ENCODE results near the gene AQP11.
"Not testable (repeated sequence)": the region's sequence is repeated elsewhere in the genome, so short reads cannot be mapped to it uniquely, and the experiment has no call there.

Gene AQP11

GRCh38 chr11:77589521-77590193 is at the start of gene AQP11:
Gene AQP11 (plus strand): TSS chr11:77589953. CDS start chr11:77589993, 40 bp downstream.
- peak in 1 of 2 donors; percentile 25 for DNase-seq (ENCODE audit: low read depth in 2 of 2)

GRCh38 chr11:77542296-77542695 is 47.5 kb upstream of the AQP11 start:
- no peak for DNase-seq (ENCODE audit: low read depth in 2 of 2)

GRCh38 chr11:77547047-77547836 is 42.5 kb upstream of the AQP11 start:
- DNase-seq (ENCODE audit: low read depth in 2 of 2) = no peak

GRCh38 chr11:77547863-77548551 is 41.7 kb upstream of the AQP11 start:
- DNase-seq (ENCODE audit: low read depth in 2 of 2) = no peak

- DNase-seq (ENCODE audit: low read depth in 2 of 2) = no peak
Measured at GRCh38 chr11:77548552-77549445, 41.0 kb upstream of the AQP11 start.

GRCh38 chr11:77551426-77551825 is 38.3 kb upstream of the AQP11 start:
- not testable (repeated sequence) for DNase-seq (ENCODE audit: low read depth in 2 of 2)

GRCh38 chr11:77557553-77557952 is 32.2 kb upstream of the AQP11 start:
- no peak for DNase-seq (ENCODE audit: low read depth in 2 of 2)

GRCh38 chr11:77558380-77558779 is 31.4 kb upstream of the AQP11 start:
- DNase-seq (ENCODE audit: low read depth in 2 of 2) = no peak

- DNase-seq (ENCODE audit: low read depth in 2 of 2) = no peak
Measured at GRCh38 chr11:77559686-77560401, 29.9 kb upstream of the AQP11 start.

- DNase-seq (ENCODE audit: low read depth in 2 of 2) = no peak
Measured at GRCh38 chr11:77560605-77561004, 29.1 kb upstream of the AQP11 start.

- DNase-seq (ENCODE audit: low read depth in 2 of 2) = no peak
Measured at GRCh38 chr11:77561257-77561656, 28.5 kb upstream of the AQP11 start.

GRCh38 chr11:77568306-77568705 is 21.4 kb upstream of the AQP11 start:
- DNase-seq (ENCODE audit: low read depth in 2 of 2) = no peak

- no peak for DNase-seq (ENCODE audit: low read depth in 2 of 2)
Measured at GRCh38 chr11:77568916-77569675, 20.7 kb upstream of the AQP11 start.

- no peak for DNase-seq (ENCODE audit: low read depth in 2 of 2)
Measured at GRCh38 chr11:77569676-77570070, 20.1 kb upstream of the AQP11 start.

- DNase-seq (ENCODE audit: low read depth in 2 of 2) = not testable (repeated sequence)
Measured at GRCh38 chr11:77570896-77571295, 18.9 kb upstream of the AQP11 start.

- not testable (repeated sequence) for DNase-seq (ENCODE audit: low read depth in 2 of 2)
Measured at GRCh38 chr11:77575428-77575827, 14.3 kb upstream of the AQP11 start.

- DNase-seq (ENCODE audit: low read depth in 2 of 2) = no peak
Measured at GRCh38 chr11:77580712-77581337, 8.9 kb upstream of the AQP11 start.

- no peak for DNase-seq (ENCODE audit: low read depth in 2 of 2)
Measured at GRCh38 chr11:77589181-77589520, 602 bp upstream of the AQP11 start.

GRCh38 chr11:77590194-77590782 is 535 bp downstream of the AQP11 start:
- DNase-seq (ENCODE audit: low read depth in 2 of 2) = no peak
